Skin of body (tissue), 2 donors: Measurements from ENCODE around the gene TMEM170A. TPM values are rescaled to one million over a fixed set of nuclear protein-coding genes. Genes with fewer than 3 reads are reported as not detected.
"Not testable (repeated sequence)": the region's sequence is repeated elsewhere in the genome, so short reads cannot be mapped to it uniquely, and the experiment has no call there.

Experiments used
- DNase-seq: peaks from one replicate; lab custom pipeline; 2025; lab: John Stamatoyannopoulos, UW
- total RNA-seq: library from RNA; depleted of rRNA; stranded (reverse); fragments of >200 nt; gene quantifications from one replicate; pipeline ENCODE4 v1.2.3, GENCODE V29; 2014

Gene TMEM170A
- total RNA-seq, 1 donor from 2014 or later, result 21.6 TPM

DNA sequence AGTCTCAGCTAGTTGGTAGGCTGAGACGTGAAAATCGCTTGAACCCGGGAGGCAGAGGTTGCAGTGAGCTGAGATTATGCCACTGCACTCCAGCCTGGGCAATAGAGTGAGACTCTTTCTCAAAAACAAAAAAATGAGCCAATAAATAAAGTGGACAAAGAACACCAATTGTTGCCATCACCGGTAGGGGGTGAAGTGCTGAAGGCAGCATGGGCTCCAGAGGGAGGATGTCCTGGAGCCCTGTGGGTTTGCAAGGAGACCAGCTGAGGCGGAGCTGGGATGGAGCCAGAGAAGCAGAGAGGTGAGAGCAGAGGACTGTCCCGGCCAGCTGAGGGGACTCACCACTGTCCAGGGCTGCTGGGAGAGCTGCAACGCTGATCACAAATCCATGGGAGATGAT, 17.0 kb upstream of the TMEM170A start:
- no peak for DNase-seq

GRCh38 chr16:75479421-75479990, 15.0 kb upstream of the TMEM170A start:
- no peak for DNase-seq

- no peak for DNase-seq
Observed at GRCh38 chr16:75478480-75479345, 14.2 kb upstream of the TMEM170A start.

GRCh38 chr16:75477680-75478473, 13.4 kb upstream of the TMEM170A start:
- no peak for DNase-seq

- DNase-seq, result no peak
Observed at GRCh38 chr16:75476817-75477216, 12.3 kb upstream of the TMEM170A start.

GRCh38 chr16:75475420-75475847, 10.9 kb upstream of the TMEM170A start:
- no peak for DNase-seq

- DNase-seq, result no peak
Observed at GRCh38 chr16:75472908-75473877, 8.7 kb upstream of the TMEM170A start.

- DNase-seq, result peak; percentile 79
Observed at GRCh38 chr16:75471723-75472633, 7.5 kb upstream of the TMEM170A start.

DNA sequence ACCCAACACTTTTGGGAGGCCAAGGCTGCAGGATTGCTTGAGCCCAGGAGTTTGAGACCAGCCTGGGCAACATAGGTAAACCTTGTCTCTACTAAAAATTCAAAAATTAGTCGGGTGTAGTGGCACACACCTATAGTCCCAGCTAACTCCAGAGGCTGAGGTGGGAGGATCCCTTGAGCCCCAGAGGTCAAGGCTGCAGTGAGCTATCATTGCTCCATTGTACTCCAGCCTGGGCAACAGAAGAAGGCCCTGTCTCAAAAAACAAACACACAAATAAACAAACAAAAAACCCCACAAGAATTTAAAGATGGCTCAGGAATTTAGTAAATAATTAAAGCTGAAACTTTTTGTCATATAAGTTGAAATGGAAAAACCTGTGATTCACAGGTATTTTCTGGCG, 2.3 kb upstream of the TMEM170A start:
- no peak for DNase-seq

DNA sequence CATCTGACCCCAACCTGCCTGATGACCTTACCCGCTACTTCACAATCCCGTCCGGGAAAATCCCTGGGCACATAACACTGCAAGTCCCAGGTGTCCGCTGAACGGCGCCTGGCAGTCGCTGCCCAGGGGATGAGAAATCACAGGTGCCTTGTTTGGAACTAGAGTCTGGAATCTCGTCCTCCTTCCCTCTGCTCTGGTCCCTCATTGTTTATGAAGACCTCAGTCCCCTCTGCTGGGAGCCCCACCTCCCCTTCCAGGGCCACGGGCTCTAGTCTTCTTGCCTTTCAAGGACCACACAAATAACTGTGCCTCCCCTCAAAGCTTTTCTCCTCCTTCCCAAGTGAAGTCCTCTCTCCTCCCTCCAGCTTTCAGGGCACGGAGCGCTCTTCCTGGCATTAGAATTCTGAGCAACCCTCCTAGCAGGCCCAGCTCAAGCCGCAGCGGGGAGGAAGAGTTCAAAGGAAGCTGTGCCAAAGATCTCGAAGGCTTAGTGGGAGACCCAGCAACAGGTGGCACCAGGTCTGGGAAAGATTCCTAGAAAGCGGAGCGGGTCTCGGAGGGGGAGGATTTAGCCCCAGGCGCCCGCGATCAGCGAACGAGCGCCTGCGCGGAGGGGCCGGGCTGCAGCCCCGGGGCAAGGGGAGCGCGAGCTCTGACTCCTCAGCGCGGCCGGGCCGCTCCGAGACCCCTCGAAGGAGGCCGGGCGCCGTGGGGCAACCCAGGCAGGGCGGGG, 934 bp downstream of the TMEM170A start:
- not testable (repeated sequence) for DNase-seq

- no peak for DNase-seq
Observed at GRCh38 chr16:75462806-75463205, 1.7 kb downstream of the TMEM170A start.

GRCh38 chr16:75461575-75461974, 2.9 kb downstream of the TMEM170A start:
- no peak for DNase-seq

GRCh38 chr16:75460446-75460845, 4.0 kb downstream of the TMEM170A start:
- peak; percentile 88 for DNase-seq

DNA sequence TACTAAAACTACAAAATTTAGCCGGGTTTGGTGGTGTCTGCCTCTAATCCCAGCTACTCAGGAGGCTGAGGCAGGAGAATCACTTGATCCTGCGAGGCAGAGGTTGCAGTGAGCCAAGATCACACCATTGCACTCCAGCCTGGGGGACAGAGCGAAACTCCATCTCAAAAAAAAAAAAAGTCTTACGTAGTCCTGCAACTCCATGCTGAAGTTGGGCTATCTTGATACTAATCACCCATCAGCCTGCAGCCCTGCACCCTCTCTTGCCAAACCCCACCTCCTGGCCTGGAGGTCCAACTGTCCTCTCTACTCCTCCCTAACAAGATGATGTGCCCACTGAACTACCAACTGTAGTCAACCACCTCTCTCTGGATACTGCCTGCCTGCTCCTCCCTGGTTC, 4.8 kb downstream of the TMEM170A start:
- no peak for DNase-seq

GRCh38 chr16:75458439-75458838, 6.0 kb downstream of the TMEM170A start:
- no peak for DNase-seq

DNA sequence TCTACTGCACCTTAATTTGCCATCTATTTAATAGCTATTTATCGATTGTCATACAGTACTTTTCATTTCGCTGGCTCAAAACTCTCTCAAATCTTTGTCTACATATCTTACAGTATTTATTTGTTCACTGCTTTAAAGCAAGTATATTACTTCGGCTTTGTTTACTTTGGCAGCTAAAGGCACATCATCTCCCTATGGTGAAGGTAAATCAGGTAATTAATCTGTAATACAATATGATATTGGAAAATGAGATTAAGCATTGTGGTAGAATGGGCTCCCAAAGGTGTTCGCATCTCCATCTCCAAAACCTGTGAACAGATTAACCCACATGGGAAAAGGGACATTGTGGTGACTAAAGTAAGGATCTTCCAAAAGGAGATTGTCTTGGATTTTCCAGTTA, 6.5 kb downstream of the TMEM170A start:
- DNase-seq, result no peak

GRCh38 chr16:75457485-75458021, 6.9 kb downstream of the TMEM170A start:
- no peak for DNase-seq

- no peak for DNase-seq
Observed at GRCh38 chr16:75456971-75457370, 7.5 kb downstream of the TMEM170A start.

GRCh38 chr16:75456486-75456885, 8.0 kb downstream of the TMEM170A start:
- DNase-seq, result not testable (repeated sequence)
